NCI-H146 treated with DMSO at 0.1 percent for 48 hours (cell line): Measurements from ENCODE around the gene CNTNAP2.
"Not testable (repeated sequence)": the region's sequence is repeated elsewhere in the genome, so short reads cannot be mapped to it uniquely, and the experiment has no call there.

Source experiments
- DNase-seq: peaks from one replicate; lab custom pipeline; 2025; ENCODE audit not compliant: unreplicated experiment; lab: John Stamatoyannopoulos, UW

The CNTNAP2 gene

GRCh38 chr7:146146831-146147486 lies 30.4 kb downstream of the CNTNAP2 start:
- peak; percentile 83 for DNase-seq

- DNase-seq: no peak
Measured at GRCh38 chr7:146150153-146150552, 33.6 kb downstream of the CNTNAP2 start.

- no peak for DNase-seq
Measured at GRCh38 chr7:146172112-146172511, 55.5 kb downstream of the CNTNAP2 start.

GRCh38 chr7:146175716-146176115 lies 59.1 kb downstream of the CNTNAP2 start:
- no peak for DNase-seq

- peak; percentile 8 for DNase-seq
Measured at GRCh38 chr7:146176860-146177259, 60.3 kb downstream of the CNTNAP2 start.

- DNase-seq: no peak
Measured at GRCh38 chr7:146177301-146177700, 60.7 kb downstream of the CNTNAP2 start.

- no peak for DNase-seq
Measured at GRCh38 chr7:146185844-146186243, 69.2 kb downstream of the CNTNAP2 start.

GRCh38 chr7:146191428-146191827 lies 74.8 kb downstream of the CNTNAP2 start:
- not testable (repeated sequence) for DNase-seq

GRCh38 chr7:146201945-146202344 lies 85.3 kb downstream of the CNTNAP2 start:
- no peak for DNase-seq

GRCh38 chr7:146206270-146206669 lies 89.7 kb downstream of the CNTNAP2 start:
- DNase-seq: no peak

- no peak for DNase-seq
Measured at GRCh38 chr7:146208492-146208891, 91.9 kb downstream of the CNTNAP2 start.

GRCh38 chr7:146214842-146215241 lies 98.2 kb downstream of the CNTNAP2 start:
- no peak for DNase-seq

GRCh38 chr7:146216396-146217041 lies 99.9 kb downstream of the CNTNAP2 start:
- DNase-seq: no peak

GRCh38 chr7:146223851-146224250 lies 107.2 kb downstream of the CNTNAP2 start:
- DNase-seq: no peak

- DNase-seq: no peak
Measured at GRCh38 chr7:146232604-146233003, 116.0 kb downstream of the CNTNAP2 start.

- DNase-seq: no peak
Measured at GRCh38 chr7:146235195-146235594, 118.6 kb downstream of the CNTNAP2 start.

- no peak for DNase-seq
Measured at GRCh38 chr7:146242661-146243060, 126.1 kb downstream of the CNTNAP2 start.

- DNase-seq: not testable (repeated sequence)
Measured at GRCh38 chr7:146247991-146248390, 131.4 kb downstream of the CNTNAP2 start.

- not testable (repeated sequence) for DNase-seq
Measured at GRCh38 chr7:146248744-146249143, 132.1 kb downstream of the CNTNAP2 start.

- no peak for DNase-seq
Measured at GRCh38 chr7:146249272-146249671, 132.7 kb downstream of the CNTNAP2 start.

GRCh38 chr7:146255609-146256008 lies 139.0 kb downstream of the CNTNAP2 start:
- DNase-seq: no peak

GRCh38 chr7:146262527-146262926 lies 145.9 kb downstream of the CNTNAP2 start:
- DNase-seq: no peak

GRCh38 chr7:146276888-146277287 lies 160.3 kb downstream of the CNTNAP2 start:
- DNase-seq: no peak
